Ishikawa (cell line): ENCODE results near the gene NSG2.

Experiments used
- CEBPB ChIP-seq: IDR thresholded peaks from 2 replicates; pipeline ENCODE4 v1.6.1; 2012
- CREB1 ChIP-seq: IDR thresholded peaks from 2 replicates; pipeline ENCODE4 v1.6.1; 2012; ENCODE audit warnings: low read depth
- EGR1 ChIP-seq: IDR thresholded peaks from 2 replicates; pipeline ENCODE4 v1.6.1; 2012
- EP300 ChIP-seq: IDR thresholded peaks from 2 replicates; pipeline ENCODE4 v1.6.1; 2012; ENCODE audit warnings: borderline replicate concordance
- FOXM1 ChIP-seq: IDR thresholded peaks from 2 replicates; pipeline ENCODE4 v1.6.1; 2012; ENCODE audit warnings: low read depth, borderline replicate concordance
- MAX ChIP-seq: IDR thresholded peaks from 2 replicates; pipeline ENCODE4 v1.6.1; 2012
- NFIC ChIP-seq: IDR thresholded peaks from 2 replicates; pipeline ENCODE4 v1.6.1; 2012
- RAD21 ChIP-seq: IDR thresholded peaks from 2 replicates; pipeline ENCODE4 v1.6.1; 2012; ENCODE audit warnings: low read depth
- REST ChIP-seq: IDR thresholded peaks from 2 replicates; pipeline ENCODE4 v1.6.1; 2012; ENCODE audit warnings: low read depth, mild to moderate bottlenecking
- TAF1 ChIP-seq: IDR thresholded peaks from 2 replicates; pipeline ENCODE4 v1.6.1; 2012; ENCODE audit warnings: low read depth, mild to moderate bottlenecking
- TCF12 ChIP-seq: IDR thresholded peaks from 2 replicates; pipeline ENCODE4 v1.6.1; 2012; ENCODE audit warnings: low read depth
- TEAD4 ChIP-seq: IDR thresholded peaks from 2 replicates; pipeline ENCODE4 v1.6.1; 2012
- USF1 ChIP-seq: IDR thresholded peaks from 2 replicates; pipeline ENCODE4 v1.6.1; 2012
- YY1 ChIP-seq: IDR thresholded peaks from 2 replicates; pipeline ENCODE4 v1.6.1; 2012; ENCODE audit warnings: low read depth
- ZBTB7A ChIP-seq: IDR thresholded peaks from 2 replicates; pipeline ENCODE4 v1.6.1; 2012; ENCODE audit warnings: low read depth

Gene NSG2

DNA sequence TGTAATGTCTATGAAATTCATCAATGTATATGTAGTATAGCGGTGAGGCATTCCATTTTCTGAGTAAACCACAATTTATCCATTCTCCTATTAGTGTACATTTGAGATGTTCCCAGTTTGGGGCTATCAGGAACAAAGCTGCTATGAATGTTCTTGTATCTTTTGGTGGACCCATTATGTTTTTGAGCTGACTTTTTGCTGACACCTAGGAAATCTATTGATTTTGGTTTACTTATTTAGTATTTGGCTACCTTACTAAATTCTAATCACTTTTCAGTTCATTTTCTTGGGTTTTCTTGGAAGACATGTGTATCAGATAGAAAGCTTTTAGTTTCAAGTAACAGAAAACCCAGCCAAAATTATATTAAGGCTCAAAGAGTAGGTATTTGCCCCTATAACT lies 13.7 kb downstream of the NSG2 start:
- TF ChIP-seq TCF12 (no peak), CEBPB (no peak)

GRCh38 chr5:174063082-174063756 lies 17.7 kb downstream of the NSG2 start:
- no peak for TF ChIP-seq CEBPB
- TF ChIP-seq TAF1, result no peak
- no peak for TF ChIP-seq CREB1
- TF ChIP-seq NFIC, result no peak
- TF ChIP-seq FOXM1, result no peak
- TF ChIP-seq REST, result no peak
- TF ChIP-seq MAX, result no peak
- no peak for TF ChIP-seq EP300
- TF ChIP-seq RAD21, result no peak
- TF ChIP-seq USF1, result no peak
- TF ChIP-seq TEAD4, result no peak

DNA sequence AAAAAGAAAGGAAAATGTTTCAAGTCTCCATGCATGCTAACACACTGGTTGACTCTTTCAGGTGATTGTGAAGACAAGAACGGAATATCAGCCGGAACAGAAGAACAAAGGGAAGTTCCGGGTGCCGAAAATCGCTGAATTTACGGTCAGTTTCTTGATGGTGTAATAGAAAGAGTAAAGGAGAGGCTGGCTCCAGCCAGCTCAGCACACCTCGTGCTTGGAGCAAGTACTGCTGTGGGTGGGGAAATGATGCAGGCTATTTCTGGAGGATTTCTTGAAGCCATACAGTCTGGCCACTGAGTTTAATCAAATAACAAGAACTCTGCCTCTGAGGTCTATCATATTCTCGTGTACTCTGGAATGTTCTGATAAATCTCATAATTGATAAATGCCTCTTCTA lies 18.7 kb downstream of the NSG2 start:
- no peak for TF ChIP-seq MAX
- TF ChIP-seq REST, result no peak
- TF ChIP-seq TEAD4, result no peak
- TF ChIP-seq ZBTB7A, result no peak
- TF ChIP-seq CEBPB, result no peak
- TF ChIP-seq TCF12, result no peak
- TF ChIP-seq TAF1, result no peak

GRCh38 chr5:174065528-174066197 lies 20.2 kb downstream of the NSG2 start:
- no peak for TF ChIP-seq USF1
- TF ChIP-seq EGR1, result no peak
- no peak for TF ChIP-seq ZBTB7A
- TF ChIP-seq RAD21, result no peak
- no peak for TF ChIP-seq TAF1
- no peak for TF ChIP-seq FOXM1
- TF ChIP-seq NFIC, result no peak
- TF ChIP-seq TEAD4, result no peak
- no peak for TF ChIP-seq EP300
- no peak for TF ChIP-seq REST
- TF ChIP-seq YY1, result no peak
- TF ChIP-seq CREB1, result no peak
- no peak for TF ChIP-seq TCF12
- no peak for TF ChIP-seq CEBPB
- TF ChIP-seq MAX, result no peak

- TF ChIP-seq TAF1, result no peak
These were observed 22.0 kb downstream of the NSG2 start for GRCh38 chr5:174067499-174067898.
